Measurements from ENCODE around the gene PLA2G4F.
"Not testable (repeated sequence)": the region's sequence is repeated elsewhere in the genome, so short reads cannot be mapped to it uniquely, and the experiment has no call there.

Gene PLA2G4F

GRCh38 chr15:42100021-42100800 lies 56.2 kb downstream of the PLA2G4F start:
- no peak for DNase-seq (ENCODE audit: low read depth in 2 of 2, low spot score in 1 of 2)

GRCh38 chr15:42097018-42097417 lies 59.4 kb downstream of the PLA2G4F start:
- no peak for DNase-seq (ENCODE audit: low read depth in 2 of 2, low spot score in 1 of 2)

GRCh38 chr15:42094512-42094963 lies 61.9 kb downstream of the PLA2G4F start, which contains the start of gene PLA2G4D:
PLA2G4D (minus strand) TSS chr15:42094562; CDS start chr15:42094459, 103 bp downstream.
- DNase-seq (ENCODE audit: low read depth in 2 of 2, low spot score in 1 of 2): no peak

- no peak for DNase-seq (ENCODE audit: low read depth in 2 of 2, low spot score in 1 of 2)
These were observed 62.5 kb downstream of the PLA2G4F start for GRCh38 chr15:42093966-42094365.

- DNase-seq (ENCODE audit: low read depth in 2 of 2, low spot score in 1 of 2): no peak
These were observed 63.8 kb downstream of the PLA2G4F start for GRCh38 chr15:42092398-42093318.

GRCh38 chr15:42091753-42092397 lies 64.6 kb downstream of the PLA2G4F start:
- DNase-seq (ENCODE audit: low read depth in 2 of 2, low spot score in 1 of 2): not testable (repeated sequence)

GRCh38 chr15:42090781-42091180 lies 65.7 kb downstream of the PLA2G4F start:
- DNase-seq (ENCODE audit: low read depth in 2 of 2, low spot score in 1 of 2): no peak

- no peak for DNase-seq (ENCODE audit: low read depth in 2 of 2, low spot score in 1 of 2)
These were observed 66.1 kb downstream of the PLA2G4F start for GRCh38 chr15:42090370-42090769.

- no peak for DNase-seq (ENCODE audit: low read depth in 2 of 2, low spot score in 1 of 2)
These were observed 66.5 kb downstream of the PLA2G4F start for GRCh38 chr15:42089942-42090341.

Measured in stimulated activated CD8-positive, alpha-beta memory T cell treated with anti-CD3 and anti-CD28 coated beads, Interleukin-4, amount 100 ng/mL, for 1 hour (primary cell).